Hepatocyte (in vitro differentiated cells): ENCODE data around the gene EYS.

ENCODE experiments used
- EZH2 ChIP-seq: fragments of 200-600 bp; sonication (generic); IDR thresholded peaks from 2 replicates; pipeline ENCODE4 v1.6.1; 2016; ENCODE audit warnings: antibody characterized with exemption, mild to moderate bottlenecking, borderline replicate concordance
- EZH2phosphoT487 ChIP-seq: fragments of 200-600 bp; sonication (generic); IDR thresholded peaks from one replicate; pipeline ENCODE4 v1.6.1; 2018; ENCODE audit warnings: antibody characterized with exemption, mild to moderate bottlenecking, low read depth, moderate library complexity; ENCODE audit not compliant: unreplicated experiment, severe bottlenecking
- TF ChIP-seq, protein P1 (sequence below): fragments of 200-600 bp; sonication (generic); IDR thresholded peaks from 2 replicates; pipeline ENCODE4 v1.5.1; 2016; ENCODE audit warnings: antibody characterized with exemption, mild to moderate bottlenecking; ENCODE audit not compliant: poor library complexity

DNA sequence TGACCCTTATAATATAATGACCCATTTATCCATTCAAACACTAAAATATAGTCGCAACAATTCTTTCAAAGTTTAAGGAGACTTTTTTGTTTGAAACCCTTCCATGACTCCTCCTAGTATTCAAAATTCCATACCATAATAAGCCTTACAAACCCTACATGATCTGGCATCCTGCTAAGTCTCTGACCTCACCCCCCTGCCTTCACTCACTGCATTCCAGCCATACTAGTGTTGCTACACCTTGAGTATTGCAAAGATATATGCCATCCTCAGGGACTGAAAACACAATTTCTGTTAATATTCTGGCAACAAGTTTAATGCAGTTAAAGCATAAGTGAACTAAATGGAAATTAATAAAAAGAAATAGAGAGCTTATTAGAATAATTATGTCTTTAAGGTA, 168.4 kb downstream of the EYS start:
- TF ChIP-seq, protein P1, sequence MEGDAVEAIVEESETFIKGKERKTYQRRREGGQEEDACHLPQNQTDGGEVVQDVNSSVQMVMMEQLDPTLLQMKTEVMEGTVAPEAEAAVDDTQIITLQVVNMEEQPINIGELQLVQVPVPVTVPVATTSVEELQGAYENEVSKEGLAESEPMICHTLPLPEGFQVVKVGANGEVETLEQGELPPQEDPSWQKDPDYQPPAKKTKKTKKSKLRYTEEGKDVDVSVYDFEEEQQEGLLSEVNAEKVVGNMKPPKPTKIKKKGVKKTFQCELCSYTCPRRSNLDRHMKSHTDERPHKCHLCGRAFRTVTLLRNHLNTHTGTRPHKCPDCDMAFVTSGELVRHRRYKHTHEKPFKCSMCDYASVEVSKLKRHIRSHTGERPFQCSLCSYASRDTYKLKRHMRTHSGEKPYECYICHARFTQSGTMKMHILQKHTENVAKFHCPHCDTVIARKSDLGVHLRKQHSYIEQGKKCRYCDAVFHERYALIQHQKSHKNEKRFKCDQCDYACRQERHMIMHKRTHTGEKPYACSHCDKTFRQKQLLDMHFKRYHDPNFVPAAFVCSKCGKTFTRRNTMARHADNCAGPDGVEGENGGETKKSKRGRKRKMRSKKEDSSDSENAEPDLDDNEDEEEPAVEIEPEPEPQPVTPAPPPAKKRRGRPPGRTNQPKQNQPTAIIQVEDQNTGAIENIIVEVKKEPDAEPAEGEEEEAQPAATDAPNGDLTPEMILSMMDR, result no peak
- no peak for TF ChIP-seq EZH2phosphoT487
- TF ChIP-seq EZH2, result no peak
